Stomach smooth muscle (tissue), 2 donors: ENCODE results near the gene HDAC5.

Experiments used
- H3K27ac ChIP-seq: one replicate; pipeline ENCODE4 v1.7.0; 2013; ENCODE audit warnings: mild to moderate bottlenecking, low read length, inconsistent platforms
- H3K27me3 ChIP-seq, 2 donors: one replicate each; pipeline ENCODE4 v1.7.0; 2013; ENCODE audit warnings: low read length in 2 of 2; ENCODE audit not compliant: insufficient read depth in 2 of 2, control insufficient read depth in 1 of 2
- H3K36me3 ChIP-seq, 2 donors: one replicate each; pipeline ENCODE4 v1.7.0; 2013; ENCODE audit warnings: low read length in 2 of 2; ENCODE audit not compliant: control insufficient read depth in 2 of 2, insufficient read depth in 2 of 2
- H3K4me1 ChIP-seq: one replicate; pipeline ENCODE4 v1.7.0; 2013; ENCODE audit warnings: low read length; ENCODE audit not compliant: control insufficient read depth, insufficient read depth
- H3K4me3 ChIP-seq, 2 donors: one replicate each; pipeline ENCODE4 v1.7.0; 2013; ENCODE audit warnings: low read length in 2 of 2
- H3K9ac ChIP-seq, 2 donors: one replicate each; pipeline ENCODE4 v1.7.0; 2013; ENCODE audit warnings: low read length in 2 of 2, mild to moderate bottlenecking in 1 of 2
- H3K9me3 ChIP-seq, 2 donors: one replicate each; pipeline ENCODE4 v1.7.0; 2013; ENCODE audit warnings: low read length in 2 of 2; ENCODE audit not compliant: control insufficient read depth in 2 of 2
- donor health status: healthy.
- donor health status: Pancreatic carcinoma.

HDAC5 gene

GRCh38 chr17:44083250-44083849 lies 40.1 kb downstream of the HDAC5 start:
- Histone ChIP-seq H3K4me1 (peaks cover 10% of the 10 kb centered on the region), H3K9me3 (no peaks in the 10 kb centered on the region), H3K27ac (no peak overlapping the region), H3K36me3 (peaks cover 48 to 68% of the 10 kb centered on the region in 2 donors), H3K9ac (no peak overlapping the region), H3K27me3 (no peaks in the 10 kb centered on the region), H3K4me3 (no peak overlapping the region)

GRCh38 chr17:44082256-44082927 lies 41.0 kb downstream of the HDAC5 start:
- Histone ChIP-seq H3K9me3 (no peaks in the 10 kb centered on the region), H3K4me1 (peaks cover 13% of the 10 kb centered on the region), H3K9ac (no peak overlapping the region), H3K27me3 (no peaks in the 10 kb centered on the region), H3K27ac (no peak overlapping the region), H3K4me3 (no peak overlapping the region), H3K36me3 (peaks cover 52 to 72% of the 10 kb centered on the region in 2 donors)

- H3K36me3 ChIP-seq: peaks cover 52 to 77% of the 10 kb centered on the region in 2 donors
- no peak overlapping the region for H3K4me3 ChIP-seq
- H3K27ac ChIP-seq: no peak overlapping the region
- no peaks in the 10 kb centered on the region for H3K27me3 ChIP-seq
- no peaks in the 10 kb centered on the region for H3K9me3 ChIP-seq
- peaks cover 7% of the 10 kb centered on the region for H3K4me1 ChIP-seq
- no peak overlapping the region for H3K9ac ChIP-seq
Measured at GRCh38 chr17:44081681-44082080, 41.8 kb downstream of the HDAC5 start.

GRCh38 chr17:44079877-44080821 lies 43.3 kb downstream of the HDAC5 start:
- no peak overlapping the region for H3K27ac ChIP-seq
- no peak overlapping the region for H3K4me3 ChIP-seq
- no peaks in the 10 kb centered on the region for H3K9me3 ChIP-seq
- no peaks in the 10 kb centered on the region for H3K27me3 ChIP-seq
- no peak overlapping the region for H3K9ac ChIP-seq
- H3K4me1 ChIP-seq: peaks cover 3% of the 10 kb centered on the region
- peaks cover 57 to 83% of the 10 kb centered on the region in 2 donors for H3K36me3 ChIP-seq

GRCh38 chr17:44078412-44078811 lies 45.0 kb downstream of the HDAC5 start:
- Histone ChIP-seq H3K4me1 (peaks cover 3% of the 10 kb centered on the region), H3K9ac (no peak overlapping the region), H3K36me3 (peaks cover 50 to 75% of the 10 kb centered on the region in 2 donors), H3K4me3 (no peak overlapping the region), H3K27me3 (no peaks in the 10 kb centered on the region), H3K27ac (no peak overlapping the region), H3K9me3 (no peaks in the 10 kb centered on the region)

GRCh38 chr17:44077595-44077909 lies 45.9 kb downstream of the HDAC5 start:
- H3K9ac ChIP-seq: no peak overlapping the region
- no peak overlapping the region for H3K4me3 ChIP-seq
- peaks cover 3% of the 10 kb centered on the region for H3K4me1 ChIP-seq
- H3K27ac ChIP-seq: no peak overlapping the region
- H3K36me3 ChIP-seq: peaks cover 41 to 66% of the 10 kb centered on the region in 2 donors
- no peaks in the 10 kb centered on the region for H3K9me3 ChIP-seq
- no peaks in the 10 kb centered on the region for H3K27me3 ChIP-seq

GRCh38 chr17:44076716-44077594 lies 46.5 kb downstream of the HDAC5 start:
- no peak overlapping the region for H3K27ac ChIP-seq
- no peak overlapping the region for H3K9ac ChIP-seq
- no peak overlapping the region for H3K4me3 ChIP-seq
- H3K27me3 ChIP-seq: no peaks in the 10 kb centered on the region
- peaks cover 38 to 60% of the 10 kb centered on the region in 2 donors for H3K36me3 ChIP-seq
- no peaks in the 10 kb centered on the region for H3K9me3 ChIP-seq
- peaks cover 5% of the 10 kb centered on the region for H3K4me1 ChIP-seq

GRCh38 chr17:44075598-44076293 lies 47.7 kb downstream of the HDAC5 start:
- no peak overlapping the region for H3K27ac ChIP-seq
- no peak overlapping the region for H3K9ac ChIP-seq
- H3K9me3 ChIP-seq: no peaks in the 10 kb centered on the region
- no peak overlapping the region for H3K4me3 ChIP-seq
- peaks cover 14% of the 10 kb centered on the region for H3K4me1 ChIP-seq
- peaks cover 35 to 54% of the 10 kb centered on the region in 2 donors for H3K36me3 ChIP-seq
- H3K27me3 ChIP-seq: no peaks in the 10 kb centered on the region

- no peak overlapping the region for H3K27ac ChIP-seq
- no peak overlapping the region for H3K4me3 ChIP-seq
- peaks cover 26 to 45% of the 10 kb centered on the region in 2 donors for H3K36me3 ChIP-seq
- H3K9ac ChIP-seq: no peak overlapping the region
- no peaks in the 10 kb centered on the region for H3K27me3 ChIP-seq
- H3K9me3 ChIP-seq: no peaks in the 10 kb centered on the region
- H3K4me1 ChIP-seq: peaks cover 16% of the 10 kb centered on the region
Measured at GRCh38 chr17:44074911-44075285, 48.5 kb downstream of the HDAC5 start.
